Omental fat pad (tissue), 4 donors: ENCODE results near the gene FARS2. TPM values are rescaled to one million over a fixed set of nuclear protein-coding genes. Genes with fewer than 3 reads are reported as not detected.

Source experiments
- ATAC-seq: fragments of 150-250 bp; one replicate; pipeline ENCODE4 v1.9.1; 2016; ENCODE audit warnings: mild to moderate bottlenecking, moderate library complexity; ENCODE audit not compliant: low FRiP score
- DNase-seq: peaks from one replicate; pipeline ENCODE4 v3.0.0-alpha.2; 2019; ENCODE audit warnings: low spot score
- total RNA-seq, 4 donors: library from RNA; depleted of rRNA; stranded (reverse); fragments of >200 nt; gene quantifications; one replicate each; pipeline ENCODE4 v1.1.0, GENCODE V29; 2016
- TF ChIP-seq, protein P1 (sequence below), 3 donors: fragments of 450-650 bp; IDR thresholded peaks; one replicate each; pipeline ENCODE4 v1.5.1; 2016 to 2017; ENCODE audit warnings: antibody characterized with exemption in 3 of 3, mild to moderate bottlenecking in 3 of 3, moderate library complexity in 2 of 3

The FARS2 gene
- total RNA-seq, 4 donors from 2014 or later: 12.5 to 18.1 (median 14.5) TPM

- DNase-seq (no peak), ATAC-seq (no peak)
- TF ChIP-seq, protein P1, sequence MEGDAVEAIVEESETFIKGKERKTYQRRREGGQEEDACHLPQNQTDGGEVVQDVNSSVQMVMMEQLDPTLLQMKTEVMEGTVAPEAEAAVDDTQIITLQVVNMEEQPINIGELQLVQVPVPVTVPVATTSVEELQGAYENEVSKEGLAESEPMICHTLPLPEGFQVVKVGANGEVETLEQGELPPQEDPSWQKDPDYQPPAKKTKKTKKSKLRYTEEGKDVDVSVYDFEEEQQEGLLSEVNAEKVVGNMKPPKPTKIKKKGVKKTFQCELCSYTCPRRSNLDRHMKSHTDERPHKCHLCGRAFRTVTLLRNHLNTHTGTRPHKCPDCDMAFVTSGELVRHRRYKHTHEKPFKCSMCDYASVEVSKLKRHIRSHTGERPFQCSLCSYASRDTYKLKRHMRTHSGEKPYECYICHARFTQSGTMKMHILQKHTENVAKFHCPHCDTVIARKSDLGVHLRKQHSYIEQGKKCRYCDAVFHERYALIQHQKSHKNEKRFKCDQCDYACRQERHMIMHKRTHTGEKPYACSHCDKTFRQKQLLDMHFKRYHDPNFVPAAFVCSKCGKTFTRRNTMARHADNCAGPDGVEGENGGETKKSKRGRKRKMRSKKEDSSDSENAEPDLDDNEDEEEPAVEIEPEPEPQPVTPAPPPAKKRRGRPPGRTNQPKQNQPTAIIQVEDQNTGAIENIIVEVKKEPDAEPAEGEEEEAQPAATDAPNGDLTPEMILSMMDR (IDR thresholded peaks at IDR 0.05): no peak
These were observed 15.3 kb downstream of the FARS2 start for GRCh38 chr6:5276581-5276980.

DNA sequence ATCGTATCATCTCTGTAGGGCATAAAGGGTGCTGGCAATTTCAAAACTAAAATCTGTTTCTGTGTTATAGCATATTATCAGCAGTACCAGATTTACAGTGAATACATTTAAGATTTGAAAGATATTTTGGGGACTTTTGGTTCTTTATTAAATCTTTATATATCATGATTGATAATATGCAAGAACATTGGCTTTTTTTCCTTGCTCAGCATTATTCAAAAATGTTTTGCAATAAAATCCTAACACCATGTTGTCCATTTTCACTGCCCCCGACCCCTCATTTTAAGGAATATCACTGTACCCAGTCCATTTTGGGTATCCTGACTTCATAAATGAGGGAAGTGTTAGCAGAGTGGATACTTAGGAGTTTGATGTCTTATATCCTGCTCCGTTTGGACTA, 16.3 kb downstream of the FARS2 start:
- no peak for ATAC-seq
- DNase-seq: no peak
- TF ChIP-seq, protein P1 (IDR thresholded peaks at IDR 0.05): no peak

DNA sequence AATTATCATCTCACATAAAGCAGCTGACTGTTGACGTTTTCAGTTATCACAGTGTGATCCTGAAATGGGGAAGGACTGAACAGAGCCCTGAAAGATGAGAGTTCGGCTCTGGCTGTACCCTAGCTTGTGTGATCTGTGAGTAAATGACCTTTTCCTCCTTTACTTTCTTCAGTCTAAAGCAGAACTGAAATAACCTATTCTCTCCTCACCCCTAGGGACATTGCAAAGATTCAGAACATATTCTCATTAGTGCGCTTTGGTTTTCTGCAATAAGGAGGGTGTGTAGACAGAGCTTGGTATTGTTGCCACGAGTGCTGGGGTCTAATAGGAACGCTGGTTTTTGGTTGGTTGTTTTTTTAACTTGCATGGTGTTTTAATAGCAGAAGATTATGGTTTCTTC, 16.7 kb downstream of the FARS2 start:
- no peak for DNase-seq
- ATAC-seq: no peak
- TF ChIP-seq, protein P1 (IDR thresholded peaks at IDR 0.05): no peak

DNA sequence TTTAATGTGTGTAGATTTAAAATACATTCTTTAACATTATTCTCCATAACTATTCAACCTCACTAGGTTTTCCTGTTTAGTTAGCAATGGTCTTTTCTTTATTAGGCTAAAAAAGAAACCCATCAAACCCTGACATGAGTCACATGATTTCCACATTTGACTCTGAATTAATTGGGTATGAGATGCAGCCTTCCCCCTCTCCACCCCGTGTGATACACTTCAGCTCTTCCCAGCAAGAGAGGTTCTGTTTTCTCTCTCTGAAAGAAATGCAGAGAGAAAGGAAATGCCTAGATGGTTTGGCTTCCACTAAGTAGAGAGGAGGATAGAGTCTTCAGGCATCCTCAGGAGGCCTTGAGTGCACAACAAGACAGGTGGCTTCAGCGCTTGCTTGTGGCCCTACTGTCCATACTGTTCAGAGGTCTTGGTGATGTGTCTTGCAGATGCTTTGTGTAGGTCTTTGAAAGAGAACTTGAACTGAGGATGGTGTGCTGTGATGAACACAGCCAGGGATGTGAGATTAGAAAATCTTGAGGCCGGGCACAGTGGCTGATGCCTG, 17.3 kb downstream of the FARS2 start:
- ATAC-seq: no peak
- TF ChIP-seq, protein P1 (IDR thresholded peaks at IDR 0.05): no peak

DNA sequence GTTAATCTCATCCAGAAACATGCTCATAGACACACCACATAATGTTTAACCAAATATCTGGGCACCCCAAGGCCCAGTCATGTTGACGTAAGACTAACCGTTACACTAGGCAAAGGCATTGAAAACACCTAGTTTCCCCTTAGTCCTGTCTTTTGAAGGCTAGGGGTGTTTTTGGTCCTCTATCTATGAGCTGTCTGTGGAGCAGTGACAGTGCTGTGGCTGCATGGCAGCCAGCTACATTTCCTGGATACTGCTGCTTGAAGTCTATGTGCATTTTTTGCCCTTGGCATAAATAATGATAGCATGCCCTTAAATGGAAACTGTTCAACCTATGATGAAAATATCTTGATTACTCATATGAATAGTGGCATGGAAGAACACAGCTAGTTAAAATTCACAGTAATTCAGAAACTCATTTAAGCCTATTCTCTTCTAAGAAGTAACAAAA, 18.6 kb downstream of the FARS2 start:
- DNase-seq (no peak), ATAC-seq (no peak)
- TF ChIP-seq, protein P1 (IDR thresholded peaks at IDR 0.05): no peak

More for the DNA sequence above, 17.3 kb downstream of the FARS2 start:
- no peak for DNase-seq

DNA sequence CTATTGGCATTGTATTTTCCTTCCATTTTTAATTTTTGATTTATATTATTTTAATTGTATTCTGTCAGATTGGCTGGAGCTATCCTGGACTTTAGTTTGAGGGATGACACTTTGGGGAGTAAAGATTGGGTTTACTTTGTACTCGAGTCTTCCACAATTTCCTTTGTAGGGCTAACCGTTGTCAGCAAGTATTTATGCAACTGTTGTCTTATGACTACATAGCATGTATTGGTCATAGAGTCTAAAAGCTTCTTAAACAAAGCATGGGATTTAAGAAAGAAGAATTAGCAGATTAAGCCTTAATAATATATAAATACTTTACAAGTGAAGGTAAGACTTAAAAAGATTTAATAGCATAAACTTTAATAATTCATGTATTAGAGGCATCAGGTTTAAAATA, 19.6 kb downstream of the FARS2 start:
- ATAC-seq (no peak), DNase-seq (no peak)
- TF ChIP-seq, protein P1 (IDR thresholded peaks at IDR 0.05): no peak

GRCh38 chr6:5282191-5282623, 20.9 kb downstream of the FARS2 start:
- TF ChIP-seq, protein P1 (IDR thresholded peaks at IDR 0.05): no peak
- DNase-seq: no peak
- ATAC-seq: no peak
